ENCODE data around the gene TOR1B. TPM values are rescaled to one million over a fixed set of nuclear protein-coding genes. Genes with fewer than 3 reads are reported as not detected.
A peak's percentile ranks its signal among the peaks of the same experiment; 100 is the strongest.
"Not testable (repeated sequence)": the region's sequence is repeated elsewhere in the genome, so short reads cannot be mapped to it uniquely, and the experiment has no call there.

The TOR1B gene
- total RNA-seq, 1 donor from 2014 or later = 18.7 TPM

- not testable (repeated sequence) for DNase-seq (ENCODE audit: low spot score)
Observed at GRCh38 chr9:129776096-129776495, 26.9 kb upstream of the TOR1B start.

GRCh38 chr9:129776566-129776937, 26.4 kb upstream of the TOR1B start:
- ATAC-seq (no peak), DNase-seq (ENCODE audit: low spot score) (no peak)

More at GRCh38 chr9:129776096-129776495, 26.9 kb upstream of the TOR1B start:
- ATAC-seq = not testable (repeated sequence)

GRCh38 chr9:129776938-129777768, 25.8 kb upstream of the TOR1B start:
- ATAC-seq = peak; percentile 64
- DNase-seq (ENCODE audit: low spot score) = peak; percentile 64

GRCh38 chr9:129777769-129778130, 25.2 kb upstream of the TOR1B start:
- DNase-seq (ENCODE audit: low spot score) = no peak
- no peak for ATAC-seq

GRCh38 chr9:129778469-129778868, 24.5 kb upstream of the TOR1B start:
- ATAC-seq = no peak

GRCh38 chr9:129779560-129780190, 23.3 kb upstream of the TOR1B start:
- no peak for DNase-seq (ENCODE audit: low spot score)
- ATAC-seq = no peak

More at GRCh38 chr9:129778469-129778868, 24.5 kb upstream of the TOR1B start:
- DNase-seq (ENCODE audit: low spot score) = no peak

GRCh38 chr9:129781131-129781530, 21.9 kb upstream of the TOR1B start:
- DNase-seq (ENCODE audit: low spot score) = no peak
- no peak for ATAC-seq

- DNase-seq (ENCODE audit: low spot score) = no peak
Observed at GRCh38 chr9:129781981-129782380, 21.0 kb upstream of the TOR1B start.

GRCh38 chr9:129783516-129784361, 19.2 kb upstream of the TOR1B start:
- DNase-seq (ENCODE audit: low spot score) (peak; percentile 63), ATAC-seq (peak; percentile 99)

More at GRCh38 chr9:129781981-129782380, 21.0 kb upstream of the TOR1B start:
- ATAC-seq = no peak

- ATAC-seq; DNase-seq (ENCODE audit: low spot score): not testable (repeated sequence)
Observed at GRCh38 chr9:129784970-129785369, 18.0 kb upstream of the TOR1B start.

GRCh38 chr9:129785866-129786265, 17.1 kb upstream of the TOR1B start:
- ATAC-seq = no peak

GRCh38 chr9:129786481-129786880, 16.5 kb upstream of the TOR1B start:
- no peak for ATAC-seq

More at GRCh38 chr9:129785866-129786265, 17.1 kb upstream of the TOR1B start:
- no peak for DNase-seq (ENCODE audit: low spot score)

GRCh38 chr9:129794549-129794948, 8.4 kb upstream of the TOR1B start:
- no peak for DNase-seq (ENCODE audit: low spot score)
- no peak for ATAC-seq

More at GRCh38 chr9:129786481-129786880, 16.5 kb upstream of the TOR1B start:
- DNase-seq (ENCODE audit: low spot score) = no peak

GRCh38 chr9:129796029-129796428, 7.0 kb upstream of the TOR1B start:
- DNase-seq (ENCODE audit: low spot score); ATAC-seq: not testable (repeated sequence)

- ATAC-seq (no peak), DNase-seq (ENCODE audit: low spot score) (no peak)
Observed at GRCh38 chr9:129798973-129799372, 4.0 kb upstream of the TOR1B start.

GRCh38 chr9:129801504-129801903, 1.5 kb upstream of the TOR1B start:
- DNase-seq (ENCODE audit: low spot score) = no peak
- no peak for ATAC-seq

- DNase-seq (ENCODE audit: low spot score) = no peak
- no peak for ATAC-seq
Observed at GRCh38 chr9:129803676-129804060, 684 bp downstream of the TOR1B start.

- DNase-seq (ENCODE audit: low spot score) = no peak
Observed at GRCh38 chr9:129806061-129806460, 3.1 kb downstream of the TOR1B start.

GRCh38 chr9:129809346-129809745, 6.4 kb downstream of the TOR1B start:
- ATAC-seq = no peak
- no peak for DNase-seq (ENCODE audit: low spot score)

More at GRCh38 chr9:129806061-129806460, 3.1 kb downstream of the TOR1B start:
- no peak for ATAC-seq

GRCh38 chr9:129810116-129810515, 7.1 kb downstream of the TOR1B start:
- DNase-seq (ENCODE audit: low spot score) = no peak
- no peak for ATAC-seq

GRCh38 chr9:129810788-129811187, 7.8 kb downstream of the TOR1B start:
- ATAC-seq = peak; percentile 41
- no peak for DNase-seq (ENCODE audit: low spot score)

Measured in left lobe of liver (tissue), 2 donors.